Measurements from ENCODE around the gene ICAM1.

DNA sequence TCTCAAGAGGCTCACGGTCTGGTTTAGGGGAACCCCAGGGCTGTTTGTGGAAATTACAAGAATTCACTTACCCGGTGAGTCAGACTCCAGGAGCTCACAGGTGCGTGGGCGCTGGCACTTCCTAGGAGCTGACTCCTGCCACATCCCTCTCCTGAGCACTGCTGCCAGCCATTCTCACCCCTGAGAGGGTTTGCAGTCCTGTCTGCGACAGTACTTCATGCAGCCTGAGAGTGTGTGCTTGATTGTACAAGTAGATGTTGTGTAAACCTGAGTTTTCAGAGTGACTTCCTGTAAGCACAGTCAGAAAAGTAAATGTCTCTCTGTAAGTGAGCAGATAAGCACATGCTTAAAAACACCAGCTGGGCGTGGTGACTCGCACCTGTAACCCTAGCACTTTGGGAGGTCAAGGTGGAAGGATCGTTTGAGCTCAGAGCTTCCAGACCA lies 10.8 kb upstream of the ICAM1 start:
- TF ChIP-seq, protein P1, sequence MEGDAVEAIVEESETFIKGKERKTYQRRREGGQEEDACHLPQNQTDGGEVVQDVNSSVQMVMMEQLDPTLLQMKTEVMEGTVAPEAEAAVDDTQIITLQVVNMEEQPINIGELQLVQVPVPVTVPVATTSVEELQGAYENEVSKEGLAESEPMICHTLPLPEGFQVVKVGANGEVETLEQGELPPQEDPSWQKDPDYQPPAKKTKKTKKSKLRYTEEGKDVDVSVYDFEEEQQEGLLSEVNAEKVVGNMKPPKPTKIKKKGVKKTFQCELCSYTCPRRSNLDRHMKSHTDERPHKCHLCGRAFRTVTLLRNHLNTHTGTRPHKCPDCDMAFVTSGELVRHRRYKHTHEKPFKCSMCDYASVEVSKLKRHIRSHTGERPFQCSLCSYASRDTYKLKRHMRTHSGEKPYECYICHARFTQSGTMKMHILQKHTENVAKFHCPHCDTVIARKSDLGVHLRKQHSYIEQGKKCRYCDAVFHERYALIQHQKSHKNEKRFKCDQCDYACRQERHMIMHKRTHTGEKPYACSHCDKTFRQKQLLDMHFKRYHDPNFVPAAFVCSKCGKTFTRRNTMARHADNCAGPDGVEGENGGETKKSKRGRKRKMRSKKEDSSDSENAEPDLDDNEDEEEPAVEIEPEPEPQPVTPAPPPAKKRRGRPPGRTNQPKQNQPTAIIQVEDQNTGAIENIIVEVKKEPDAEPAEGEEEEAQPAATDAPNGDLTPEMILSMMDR (IDR thresholded peaks at IDR 0.05) = no peak
- TF ChIP-seq POLR2A (IDR thresholded peaks at IDR 0.05) (no peak), EP300 (IDR thresholded peaks at IDR 0.05) (no peak)

All from ovary (tissue), 3 donors.